HG03280 (cell line): ENCODE data around the gene GATA5.

ENCODE experiments used
- ATAC-seq: cut with Tn5 transposase; IDR thresholded peaks from one replicate; pipeline ENCODE4 v1.9.1; 2021; ENCODE audit warnings: mild to moderate bottlenecking, moderate library complexity; ENCODE audit not compliant: unreplicated experiment

Gene GATA5

DNA sequence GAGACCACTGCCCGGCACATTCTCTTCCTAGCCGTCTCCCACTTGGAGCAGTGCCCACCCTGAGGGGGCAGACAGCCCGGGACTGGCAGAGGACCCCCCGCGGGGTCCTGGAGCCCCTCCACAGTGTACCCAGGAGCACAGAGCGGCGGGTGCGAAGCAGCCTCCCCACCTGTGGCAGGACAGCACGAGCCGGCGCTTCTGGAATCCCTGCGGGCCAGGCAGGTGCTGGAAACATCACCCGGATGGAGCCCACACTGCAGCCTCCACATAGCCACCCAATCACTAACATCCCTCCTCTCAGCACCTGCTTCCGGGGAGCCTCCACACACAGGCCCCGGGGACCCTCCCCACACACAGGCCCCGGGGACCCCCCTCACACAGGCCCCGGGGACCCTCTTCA lies 18.7 kb downstream of the GATA5 start:
- ATAC-seq, result no peak

- no peak for ATAC-seq
These were observed 19.9 kb downstream of the GATA5 start for GRCh38 chr20:62455929-62456328.

DNA sequence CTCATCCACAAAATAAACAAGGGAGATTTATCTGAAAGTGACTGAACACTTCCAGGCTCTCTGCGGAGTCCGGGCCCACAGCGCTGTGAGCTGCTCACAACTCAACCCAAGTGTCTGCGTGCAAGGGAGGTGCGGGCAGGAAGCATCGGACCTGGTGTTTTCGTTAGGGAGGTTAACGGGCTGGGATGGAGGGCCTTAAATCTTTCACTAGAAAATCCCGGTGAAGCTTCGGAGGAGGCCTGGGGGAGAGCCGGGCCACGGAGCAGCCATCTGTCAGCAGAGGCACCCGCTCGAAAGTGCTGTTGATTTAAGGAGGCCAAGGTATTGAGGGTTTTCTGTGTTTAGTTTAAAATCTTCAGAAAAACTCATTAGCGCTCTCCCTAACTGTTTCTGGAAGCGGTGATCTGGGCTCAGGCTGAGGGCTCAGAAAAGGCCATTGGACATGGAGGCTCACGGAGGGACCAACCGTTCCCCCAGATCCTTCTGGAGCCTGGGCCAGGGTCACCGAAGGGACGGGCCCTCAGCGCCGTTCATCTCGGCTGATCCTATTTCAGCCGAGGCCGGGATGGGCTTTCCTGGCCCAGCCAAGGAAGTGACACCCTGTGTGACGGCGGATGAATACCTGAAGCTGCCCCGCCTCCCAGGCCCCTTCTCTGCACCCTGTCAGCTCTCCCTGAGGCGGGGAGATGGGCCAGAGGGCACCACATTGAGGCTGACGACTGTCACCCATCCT lies 20.7 kb downstream of the GATA5 start:
- ATAC-seq, result no peak

- ATAC-seq, result no peak
These were observed 22.5 kb downstream of the GATA5 start for GRCh38 chr20:62453186-62453808.

DNA sequence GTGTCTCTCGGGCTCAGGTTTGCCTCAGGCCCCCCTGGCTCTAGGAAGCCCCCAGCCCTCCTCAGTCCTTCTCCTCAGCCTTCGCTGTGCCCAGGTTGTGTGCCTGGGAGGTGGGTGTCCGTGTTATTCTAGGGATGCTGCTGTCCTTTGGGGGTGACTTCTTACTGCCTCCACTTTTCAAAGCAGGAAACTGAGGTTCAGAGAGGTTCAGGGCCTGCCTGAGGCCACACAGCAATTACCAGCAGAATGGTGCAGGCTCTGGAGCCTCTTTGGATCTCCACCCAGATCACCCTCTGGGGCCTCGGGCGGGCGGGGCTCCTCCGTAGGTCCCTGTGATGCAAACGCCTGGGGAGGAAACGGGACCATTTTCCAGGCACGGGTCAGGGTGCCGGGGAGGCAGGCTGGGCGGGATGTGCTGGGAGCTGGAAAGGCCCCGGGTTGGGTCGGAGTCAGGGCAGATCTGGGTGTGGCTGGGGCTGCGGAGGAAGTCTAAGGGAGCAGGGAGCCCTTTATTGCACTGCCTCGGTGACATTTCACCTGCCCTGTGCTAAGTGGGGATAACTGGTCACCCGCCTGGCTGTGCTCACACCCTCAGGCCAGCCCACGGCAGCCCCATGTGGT lies 23.2 kb downstream of the GATA5 start:
- ATAC-seq, result no peak

- ATAC-seq, result no peak
These were observed 23.8 kb downstream of the GATA5 start for GRCh38 chr20:62451970-62452369.

DNA sequence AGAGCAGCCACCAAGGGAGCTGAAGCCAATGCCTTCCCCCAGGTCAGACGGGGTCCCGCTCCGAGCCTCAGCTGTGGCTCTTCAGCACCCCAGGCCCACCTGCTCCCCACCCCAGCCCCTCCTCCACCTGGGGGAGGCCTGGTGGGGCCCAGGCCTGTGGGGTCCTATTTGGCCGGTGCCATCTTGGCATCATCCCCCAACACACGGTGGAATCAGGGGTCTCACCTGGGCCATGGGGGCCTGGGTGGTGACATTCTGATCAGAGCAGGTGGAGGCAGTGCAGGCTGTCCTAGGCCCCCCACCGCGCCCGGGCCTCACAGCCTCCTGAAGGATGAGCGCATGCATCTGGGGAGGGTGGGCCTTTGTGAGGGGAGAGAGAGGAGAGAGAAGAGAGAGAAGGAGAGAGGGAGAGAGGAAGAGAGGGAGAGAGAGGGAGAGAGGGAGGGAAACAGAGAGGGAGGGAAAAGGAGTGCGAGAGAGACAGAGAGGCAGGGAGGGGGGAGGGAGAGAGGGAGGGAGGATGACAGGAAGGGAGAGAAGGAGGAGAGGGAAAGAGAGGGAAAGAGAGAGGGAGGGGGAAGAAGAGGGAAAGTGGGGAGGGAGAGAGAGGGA lies 24.5 kb downstream of the GATA5 start:
- ATAC-seq, result no peak

GRCh38 chr20:62449951-62450691 lies 25.7 kb downstream of the GATA5 start:
- ATAC-seq, result no peak

GRCh38 chr20:62448788-62449187 lies 27.0 kb downstream of the GATA5 start:
- no peak for ATAC-seq

DNA sequence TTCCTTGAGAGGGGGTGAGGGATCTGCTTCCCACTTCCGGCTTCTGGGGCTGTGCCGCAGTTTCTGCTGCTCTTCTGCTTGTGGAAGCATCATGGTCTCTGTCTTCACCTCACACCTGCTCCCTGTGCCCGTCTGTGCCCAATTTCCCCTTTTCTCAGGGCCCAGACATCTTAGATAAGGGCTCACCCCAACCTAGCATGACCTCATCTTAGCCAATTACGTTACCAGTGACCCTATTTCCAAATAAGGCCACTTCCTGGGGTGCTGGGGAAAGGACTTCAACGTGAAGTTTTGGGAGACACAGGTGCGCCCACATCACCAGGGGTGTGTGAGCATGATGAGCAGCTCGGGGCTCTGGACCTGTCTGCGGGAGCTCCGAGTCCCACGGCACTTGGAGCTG lies 27.8 kb downstream of the GATA5 start:
- no peak for ATAC-seq

- ATAC-seq, result no peak
These were observed 28.6 kb downstream of the GATA5 start for GRCh38 chr20:62446888-62447869.

DNA sequence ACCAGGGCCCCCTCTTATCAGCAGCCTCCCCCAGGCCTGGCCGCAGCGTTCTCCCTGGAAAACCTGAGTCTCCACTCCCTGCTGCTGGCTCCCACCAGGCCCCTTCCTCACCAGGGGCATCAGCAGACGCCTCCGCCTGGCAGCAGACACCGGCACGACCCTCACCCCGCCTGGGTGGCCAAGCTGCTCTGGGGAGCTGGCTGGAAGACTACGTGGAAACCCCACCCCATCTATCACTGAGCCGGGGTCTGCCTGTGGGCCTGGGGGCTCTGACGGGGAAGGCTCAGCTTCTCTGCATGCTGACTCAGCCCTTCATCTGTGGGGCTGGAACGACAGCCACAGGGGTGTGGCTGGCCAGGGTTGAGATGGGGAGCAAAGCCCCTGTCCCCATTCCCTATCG lies 29.3 kb downstream of the GATA5 start:
- no peak for ATAC-seq

DNA sequence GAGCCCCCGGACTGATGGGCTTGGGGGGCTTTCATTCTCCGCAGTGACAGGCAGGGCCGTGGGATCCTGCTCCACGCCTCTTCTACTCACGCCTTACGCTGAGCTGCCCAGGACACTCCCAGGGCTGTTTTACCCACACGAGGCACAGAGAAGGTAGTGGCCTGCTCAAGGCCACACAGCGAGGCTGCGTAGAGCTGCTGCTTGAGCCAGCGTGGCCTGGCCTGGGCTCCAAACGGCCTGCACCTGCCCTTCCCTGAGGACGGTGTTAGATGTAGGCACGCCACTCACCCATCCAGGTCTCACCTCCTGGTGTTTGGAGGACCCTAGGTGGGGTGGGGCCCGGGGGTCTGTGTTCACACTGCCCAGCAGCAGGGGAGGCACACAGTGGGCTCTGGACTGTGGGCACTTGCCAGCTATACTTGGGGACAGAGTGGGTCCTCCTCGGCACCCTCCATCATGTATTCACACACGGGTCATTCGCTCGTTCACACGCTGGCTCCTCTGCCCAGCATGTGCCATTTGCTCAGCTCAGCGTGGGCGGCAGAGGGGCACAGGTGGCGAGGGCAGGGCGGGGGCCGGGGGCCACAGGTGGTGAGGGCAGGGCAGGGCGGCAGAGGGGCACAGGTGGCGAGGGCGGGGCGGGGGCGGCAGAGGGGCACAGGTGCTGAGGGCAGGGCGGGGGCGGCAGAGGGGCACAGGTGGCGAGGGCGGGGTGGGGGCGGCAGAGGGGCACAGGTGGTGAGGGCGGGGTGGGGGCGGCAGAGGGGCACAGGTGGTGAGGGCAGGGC lies 30.0 kb downstream of the GATA5 start:
- no peak for ATAC-seq

DNA sequence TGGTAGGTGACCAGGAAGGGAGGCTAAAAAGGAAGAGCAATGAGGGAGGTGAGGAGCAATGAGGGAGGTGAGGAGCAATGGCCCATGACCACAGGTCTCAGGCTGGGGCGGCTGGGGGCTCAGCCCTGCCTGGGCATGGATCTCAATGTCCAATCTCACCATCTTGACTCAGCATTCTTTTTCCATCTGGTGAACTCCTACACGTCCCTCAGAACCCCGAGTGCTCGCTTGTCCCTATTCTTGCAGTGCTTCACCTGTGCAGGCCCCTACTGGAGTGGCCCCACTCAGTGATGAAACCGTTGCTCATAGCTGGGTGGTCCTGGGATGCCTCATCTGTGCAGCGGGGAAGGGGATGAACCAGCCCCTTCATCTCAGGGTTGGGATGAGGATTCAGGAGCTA lies 31.5 kb downstream of the GATA5 start:
- ATAC-seq, result no peak

DNA sequence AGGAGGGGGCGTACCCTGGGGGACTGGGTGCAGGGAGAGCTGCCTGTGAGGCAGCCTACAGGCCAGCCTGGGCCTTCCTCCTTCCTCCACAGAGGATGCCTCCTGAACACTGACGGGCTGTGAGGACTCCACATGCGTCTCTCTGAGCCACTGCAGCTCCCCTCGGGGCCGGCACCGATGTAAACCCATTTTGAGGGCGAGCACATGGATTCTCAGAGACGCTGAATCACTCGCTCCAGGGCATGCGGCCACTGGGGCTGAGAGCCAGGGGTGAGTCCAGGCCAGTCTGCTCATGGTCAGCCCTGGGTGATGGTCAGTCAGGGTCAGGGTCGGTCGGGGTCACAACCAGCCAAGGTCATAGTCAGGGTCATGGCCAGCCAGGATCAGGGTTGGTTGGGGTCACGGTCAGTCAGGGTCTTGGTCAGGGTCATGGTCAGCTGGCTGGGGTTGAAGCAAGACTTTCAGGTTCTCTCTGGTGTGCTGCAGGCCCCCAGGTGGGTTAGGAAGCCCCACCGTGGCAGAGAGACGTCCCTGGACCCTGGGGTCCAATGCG lies 33.7 kb downstream of the GATA5 start:
- no peak for ATAC-seq

GRCh38 chr20:62439218-62439617 lies 36.6 kb downstream of the GATA5 start:
- ATAC-seq, result no peak

GRCh38 chr20:62437927-62438326 lies 37.9 kb downstream of the GATA5 start:
- ATAC-seq, result no peak

DNA sequence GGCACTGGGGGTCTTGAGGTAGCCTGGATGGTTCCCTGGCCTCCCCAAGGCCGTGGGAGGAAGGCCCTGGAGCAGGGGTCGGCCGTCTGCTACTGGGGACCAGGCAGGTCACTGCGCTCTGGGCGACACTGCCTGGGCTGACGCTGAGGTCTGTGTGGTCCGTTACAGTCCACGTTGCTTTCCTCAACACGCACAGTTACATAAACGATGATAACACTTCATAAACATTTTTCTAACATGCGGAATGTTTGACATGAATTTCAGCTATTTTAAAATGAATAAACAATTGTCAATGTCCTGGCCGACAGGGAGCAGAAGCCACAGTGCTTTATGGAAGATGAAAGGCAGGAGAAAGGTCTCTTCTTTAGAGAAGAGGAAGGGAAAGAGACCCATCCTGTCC lies 38.3 kb downstream of the GATA5 start:
- ATAC-seq, result no peak

DNA sequence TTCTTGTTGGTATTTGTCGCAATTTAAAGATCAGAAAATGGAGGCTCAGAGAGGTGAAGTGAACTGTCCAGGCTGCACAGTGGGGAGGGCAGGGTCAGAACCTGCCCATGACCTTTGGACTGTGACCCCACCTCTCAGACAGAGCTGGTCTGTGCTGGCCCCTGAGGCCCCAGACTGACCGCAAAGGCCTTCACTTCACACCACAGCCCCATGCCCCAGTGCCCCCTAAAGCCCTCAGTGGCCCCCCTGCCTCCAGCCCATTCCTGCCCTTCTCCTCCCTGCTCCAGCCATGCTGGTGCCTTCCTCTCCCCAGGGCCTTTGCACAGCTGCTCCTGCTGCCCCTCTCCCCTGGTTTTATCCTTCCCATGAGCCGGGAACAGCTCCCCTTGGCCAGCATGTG lies 39.1 kb downstream of the GATA5 start:
- ATAC-seq, result no peak
